BJ (cell line): ENCODE results near the gene TRABD2B. TPM values are rescaled to one million over a fixed set of nuclear protein-coding genes. Genes with fewer than 3 reads are reported as not detected.

ENCODE experiments used
- CTCF ChIA-PET: fragments of 350-600 bp; formaldehyde crosslinking; extraction: SDS; loops from one replicate; lab custom pipeline; 2021; ENCODE audit warnings: antibody characterized with exemption, inconsistent platforms; lab: Yijun Ruan, JAX
- POLR2A ChIA-PET: fragments of 300-600 bp; sonication (Branson Sonifier 250); formaldehyde crosslinking; extraction: SDS; loops from one replicate; lab custom pipeline; 2021; ENCODE audit warnings: antibody characterized with exemption; lab: Charles Lee
- DNase-seq: peaks from one replicate; pipeline ENCODE4 v3.0.0-alpha.2; 2011; ENCODE audit warnings: low read depth
- H3K27me3 ChIP-seq: 2 replicates; pipeline ENCODE4 v1.6.0; 2011; ENCODE audit warnings: low read length; ENCODE audit not compliant: control insufficient read depth, insufficient read depth
- H3K36me3 ChIP-seq: 2 replicates; pipeline ENCODE4 v1.5.1; 2011; ENCODE audit warnings: low read length; ENCODE audit not compliant: control insufficient read depth, insufficient read depth
- H3K4me3 ChIP-seq: 2 replicates; pipeline ENCODE4 v1.5.1; 2011; ENCODE audit warnings: low read depth, mild to moderate bottlenecking, control low read depth, low read length
- CTCF ChIP-seq: IDR thresholded peaks from 2 replicates; pipeline ENCODE4 v1.5.1; 2011; ENCODE audit warnings: low read depth, mild to moderate bottlenecking, control low read depth, inconsistent platforms, low read length, moderate library complexity; ENCODE audit not compliant: insufficient read depth
- polyA plus RNA-seq: library from polyadenylated mRNA; depleted of rRNA; stranded (reverse); fragments of >200 nt; gene quantifications from 2 replicates; pipeline ENCODE4 v1.2.3, GENCODE V29; 2011

TRABD2B gene
- polyA plus RNA-seq, 1 experiment, result not detected

- TF ChIP-seq CTCF, result no peak
- no peak for DNase-seq
- ChIA-PET POLR2A (no interaction called here), CTCF (interaction anchor here (0.8 kb wide), 1 partner anchor 470 kb away, joined by 3 read pairs; no protein-coding TSS in a partner anchor)
- no peak overlapping the region for H3K4me3 ChIP-seq
- H3K27me3 ChIP-seq, result no peaks in the 10 kb centered on the region
- no peaks in the 10 kb centered on the region for H3K36me3 ChIP-seq
Measured at GRCh38 chr1:48027533-48027835, 30.3 kb upstream of the TRABD2B start.

DNA sequence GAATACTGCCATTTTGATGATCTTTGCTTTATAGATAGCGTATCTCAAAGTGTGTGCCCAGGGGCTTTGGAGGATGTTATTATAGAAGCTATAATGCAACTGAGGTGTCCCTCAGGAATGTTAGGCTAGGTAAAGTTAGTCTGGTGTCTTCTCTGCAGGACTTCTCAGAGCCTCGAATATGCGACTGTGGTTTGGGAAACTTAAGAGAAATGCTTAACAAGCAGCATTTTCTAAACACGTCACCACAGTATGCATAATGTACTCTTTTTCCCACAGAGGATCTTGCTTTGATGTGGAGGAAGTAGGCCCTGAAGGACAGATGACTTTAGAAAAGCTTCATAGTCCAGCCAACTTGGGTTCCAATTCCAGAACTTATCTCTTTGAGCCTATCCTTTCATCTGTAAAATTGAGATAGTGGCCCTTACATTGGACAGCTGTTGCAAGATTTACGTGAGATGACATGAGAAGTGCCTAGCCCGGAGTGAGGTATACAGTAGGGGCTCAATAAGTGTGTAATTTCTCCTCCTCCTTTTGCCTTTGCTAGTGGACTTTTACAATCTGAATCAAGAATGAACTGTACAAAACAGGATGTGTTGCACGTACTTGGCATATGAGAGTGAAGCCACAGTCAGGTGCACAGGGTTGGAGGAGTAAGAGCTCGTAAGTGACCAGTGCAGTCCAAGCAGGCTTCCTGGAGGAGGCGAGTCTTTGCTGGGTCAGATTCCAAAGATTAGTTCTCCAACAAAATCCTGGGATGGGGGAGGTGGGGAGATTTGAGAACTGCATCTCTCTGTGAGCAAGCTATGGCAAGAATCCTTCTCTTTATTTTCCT, 29.7 kb upstream of the TRABD2B start:
- Histone ChIP-seq H3K4me3 (no peak overlapping the region), H3K36me3 (no peaks in the 10 kb centered on the region), H3K27me3 (no peaks in the 10 kb centered on the region)
- no peak for DNase-seq
- POLR2A ChIA-PET, result no interaction called here
- no peak for TF ChIP-seq CTCF
- CTCF ChIA-PET, result interaction anchor here (0.8 kb wide), 1 partner anchor 471 kb away, joined by 3 read pairs; no protein-coding TSS in a partner anchor

DNA sequence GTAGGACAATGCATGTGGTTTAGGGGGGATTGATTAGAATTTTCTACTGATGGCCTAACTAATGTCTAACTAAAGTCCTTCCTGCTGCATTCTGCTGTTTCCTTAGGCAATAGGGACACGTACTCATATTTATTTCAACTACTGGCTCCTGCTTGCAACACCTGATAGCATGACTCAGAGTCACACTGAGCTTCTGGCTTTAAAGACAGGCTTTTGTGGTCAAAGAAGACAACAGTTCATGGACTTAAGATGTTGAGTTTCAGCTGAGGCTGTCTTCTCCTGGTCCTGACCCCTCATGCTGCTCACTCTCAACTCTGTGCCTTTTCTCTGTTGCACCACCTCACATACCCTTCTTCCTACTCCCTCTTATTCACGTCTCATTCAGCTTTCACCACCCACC, 29.1 kb upstream of the TRABD2B start:
- CTCF ChIA-PET, result interaction anchor here (2.9 kb wide), 1 partner anchor 28 kb away, joined by 10 read pairs; the partner anchor contains the start of gene TRABD2B

DNA sequence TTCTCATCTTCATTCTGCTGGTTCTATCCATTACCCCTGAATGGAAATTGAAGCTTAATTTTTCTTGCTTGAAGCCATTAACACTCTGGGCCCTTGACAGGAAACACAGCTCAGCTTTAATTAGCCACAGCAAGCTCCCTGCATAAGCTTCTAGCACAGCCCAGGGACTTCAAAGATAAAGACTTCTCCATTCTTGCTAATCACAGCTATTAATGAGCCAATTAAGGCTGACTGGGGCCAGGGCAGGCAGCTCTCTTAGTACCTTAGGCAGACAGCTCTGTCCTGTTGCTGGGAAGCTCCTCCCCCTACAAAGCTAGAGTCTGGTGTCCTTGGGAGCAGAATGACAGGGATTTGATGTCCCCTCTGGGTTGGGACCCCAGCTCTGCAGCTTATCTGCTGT, 27.9 kb upstream of the TRABD2B start:
- ChIA-PET CTCF (interaction anchor here (1.3 to 2.9 kb wide), 2 partner anchors 27 to 299 kb away, joined by 3 to 10 read pairs; partner anchors contain the start of gene TRABD2B), POLR2A (no interaction called here)
- Histone ChIP-seq H3K27me3 (no peaks in the 10 kb centered on the region), H3K36me3 (no peaks in the 10 kb centered on the region), H3K4me3 (no peak overlapping the region)
- TF ChIP-seq CTCF, result no peak
- no peak for DNase-seq

More for the DNA sequence above, 29.1 kb upstream of the TRABD2B start:
- POLR2A ChIA-PET, result no interaction called here
- Histone ChIP-seq H3K4me3 (no peak overlapping the region), H3K27me3 (no peaks in the 10 kb centered on the region), H3K36me3 (no peaks in the 10 kb centered on the region)
- TF ChIP-seq CTCF, result no peak
- DNase-seq, result no peak

DNA sequence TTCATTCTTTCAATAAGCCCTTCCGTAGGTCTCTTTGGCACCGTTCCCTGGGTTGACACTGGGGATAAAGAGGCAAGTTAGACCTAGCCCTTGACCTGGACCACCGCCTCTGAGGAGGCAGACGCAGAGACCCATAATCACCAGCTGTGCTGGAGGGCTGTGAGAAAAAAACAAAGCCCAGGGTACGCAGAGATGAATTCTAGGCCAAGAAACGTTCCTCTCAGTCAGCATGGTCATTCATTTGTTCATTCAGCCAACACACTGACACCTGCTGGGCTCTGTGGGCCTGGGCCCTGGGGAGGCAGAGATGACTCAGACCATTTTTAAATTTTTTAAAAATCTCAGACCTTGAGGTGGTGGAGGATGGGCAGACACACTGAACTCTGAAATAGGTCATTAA, 26.3 kb upstream of the TRABD2B start:
- CTCF ChIA-PET, result interaction anchor here (2.9 kb wide), 1 partner anchor 25 kb away, joined by 10 read pairs; the partner anchor contains the start of gene TRABD2B
- Histone ChIP-seq H3K27me3 (no peaks in the 10 kb centered on the region), H3K4me3 (no peak overlapping the region), H3K36me3 (no peaks in the 10 kb centered on the region)
- POLR2A ChIA-PET, result no interaction called here
- TF ChIP-seq CTCF, result no peak
- DNase-seq, result no peak
